Ammon's horn (tissue), 1 donor: ENCODE results near the gene ATF1.

Source experiments
- DNase-seq: peaks from one replicate; pipeline ENCODE4 v3.0.0-alpha.2; 2016; ENCODE audit warnings: low spot score

Gene ATF1

GRCh38 chr12:50763639-50764285 is at the start of gene ATF1:
TSS of gene ATF1 (plus strand) at chr12:50764101. CDS start at chr12:50780146, 16,045 bp downstream.
- DNase-seq: peak; percentile 95

GRCh38 chr12:50715174-50715573 is 48.7 kb upstream of the ATF1 start:
- DNase-seq: no peak

GRCh38 chr12:50718760-50719159 is 45.1 kb upstream of the ATF1 start:
- DNase-seq: no peak

- DNase-seq: no peak
Observed at GRCh38 chr12:50720085-50720484, 43.8 kb upstream of the ATF1 start.

- DNase-seq: no peak
Observed at GRCh38 chr12:50720501-50720900, 43.4 kb upstream of the ATF1 start.

GRCh38 chr12:50723865-50724264 is 40.0 kb upstream of the ATF1 start:
- no peak for DNase-seq

GRCh38 chr12:50725011-50725942 is 38.6 kb upstream of the ATF1 start:
- no peak for DNase-seq

GRCh38 chr12:50727466-50727865 is 36.4 kb upstream of the ATF1 start:
- DNase-seq: no peak

GRCh38 chr12:50728417-50728816 is 35.5 kb upstream of the ATF1 start:
- DNase-seq: no peak

- DNase-seq: no peak
Observed at GRCh38 chr12:50728841-50729240, 35.1 kb upstream of the ATF1 start.

GRCh38 chr12:50732591-50732990 is 31.3 kb upstream of the ATF1 start:
- peak; percentile 48 for DNase-seq

GRCh38 chr12:50733706-50734105 is 30.2 kb upstream of the ATF1 start:
- DNase-seq: no peak

GRCh38 chr12:50734409-50735263 is 29.3 kb upstream of the ATF1 start:
- DNase-seq: peak; percentile 50

GRCh38 chr12:50739611-50740010 is 24.3 kb upstream of the ATF1 start:
- no peak for DNase-seq

- DNase-seq: no peak
Observed at GRCh38 chr12:50740307-50740706, 23.6 kb upstream of the ATF1 start.

GRCh38 chr12:50742776-50743175 is 21.1 kb upstream of the ATF1 start:
- DNase-seq: no peak

- DNase-seq: no peak
Observed at GRCh38 chr12:50745861-50746260, 18.0 kb upstream of the ATF1 start.

- DNase-seq: no peak
Observed at GRCh38 chr12:50746431-50746830, 17.5 kb upstream of the ATF1 start.

GRCh38 chr12:50747817-50748216 is 16.1 kb upstream of the ATF1 start:
- no peak for DNase-seq

GRCh38 chr12:50749459-50749882 is 14.4 kb upstream of the ATF1 start:
- DNase-seq: no peak

GRCh38 chr12:50750366-50750765 is 13.5 kb upstream of the ATF1 start:
- no peak for DNase-seq
